ENCODE measurements around the gene ARMH2. TPM values are rescaled to one million over a fixed set of nuclear protein-coding genes. Genes with fewer than 3 reads are reported as not detected.

The ARMH2 gene
- under 1 TPM in 2 of 8 experiments, not detected in 6; 0.25 to 0.59 TPM for total RNA-seq

- ATAC-seq (replicated peaks in 6 of 8) = peak in 2 of 8 experiments; percentile 27 to 28
- WGBS, 10 experiments = 76 to 100% (median 92%) methylated on average over 2 to 13 of the region's 13 CpGs
- Histone ChIP-seq H3K4me1 (replicated peaks in 1 of 2) (peaks cover 0 to 3% of the 10 kb centered on the region in 2 donors), H3K27ac (no peak within 1 kb of the TSS), H3K4me3 (no peak within 1 kb of the TSS)
- in situ Hi-C loops (cut with MboI; ENCODE audit: low pct_unique_long_range_greater_than_20kb in 2 of 9, low sequenced_read_pairs in 9 of 9, unreplicated experiment in 9 of 9) = no loop called here
These were observed at the start of gene ARMH2 for GRCh38 chr6:24798740-24799540. Gene ARMH2 (minus strand): TSS chr6:24798917. CDS start chr6:24798857, 60 bp downstream.

- 32 to 93% (median 61%) methylated on average over 1 to 4 of the region's 4 CpGs; no CpG with 5 or more reads in 2 of the 10 experiments for WGBS, 10 experiments
- in situ Hi-C loops (cut with MboI; ENCODE audit: low pct_unique_long_range_greater_than_20kb in 2 of 9, low sequenced_read_pairs in 9 of 9, unreplicated experiment in 9 of 9) = no loop called here
- H3K4me1 ChIP-seq (replicated peaks in 1 of 2) = peaks cover 4 to 13% of the 10 kb centered on the region in 2 donors
- H3K4me3 ChIP-seq = no peak overlapping the region
- H3K27ac ChIP-seq = no peak overlapping the region
- ATAC-seq (replicated peaks in 6 of 8) = peak in 4 of 8 experiments; percentile 45 to 93 (median 66)
These were observed 49.7 kb upstream of the ARMH2 start for GRCh38 chr6:24848461-24848860.

- no peak overlapping the region for H3K27ac ChIP-seq
- WGBS, 10 experiments = 80 to 100% (median 100%) methylated on average over 1 to 7 of the region's 7 CpGs; no CpG with 5 or more reads in 3 of the 10 experiments
- H3K4me1 ChIP-seq (replicated peaks in 1 of 2) = peaks cover 4 to 13% of the 10 kb centered on the region in 2 donors
- no peak overlapping the region for H3K4me3 ChIP-seq
- in situ Hi-C loops (cut with MboI; ENCODE audit: low pct_unique_long_range_greater_than_20kb in 2 of 9, low sequenced_read_pairs in 9 of 9, unreplicated experiment in 9 of 9) = no loop called here
- ATAC-seq (replicated peaks in 6 of 8) = peak in 2 of 8 experiments; percentile 39 to 48
These were observed 48.7 kb upstream of the ARMH2 start for GRCh38 chr6:24847402-24847801.

GRCh38 chr6:24845578-24845977, 46.9 kb upstream of the ARMH2 start:
- no peak overlapping the region for H3K4me3 ChIP-seq
- no peak for ATAC-seq (replicated peaks in 6 of 8)
- no peak overlapping the region for H3K27ac ChIP-seq
- H3K4me1 ChIP-seq (replicated peaks in 1 of 2) = peaks cover 4 to 13% of the 10 kb centered on the region in 2 donors
- WGBS, 10 experiments = 92 to 100% (median 96%) methylated on average over 1 to 4 of the region's 4 CpGs; no CpG with 5 or more reads in 4 of the 10 experiments
- in situ Hi-C loops (cut with MboI; ENCODE audit: low pct_unique_long_range_greater_than_20kb in 2 of 9, low sequenced_read_pairs in 9 of 9, unreplicated experiment in 9 of 9) = no loop called here

GRCh38 chr6:24844903-24845302, 46.2 kb upstream of the ARMH2 start:
- in situ Hi-C loops (cut with MboI; ENCODE audit: low pct_unique_long_range_greater_than_20kb in 2 of 9, low sequenced_read_pairs in 9 of 9, unreplicated experiment in 9 of 9) = no loop called here
- 80 to 100% (median 98%) methylated on average over 1 to 5 of the region's 6 CpGs; no CpG with 5 or more reads in 3 of the 10 experiments for WGBS, 10 experiments
- no peak overlapping the region for H3K4me3 ChIP-seq
- no peak for ATAC-seq (replicated peaks in 6 of 8)
- H3K4me1 ChIP-seq (replicated peaks in 1 of 2) = peaks cover 4 to 13% of the 10 kb centered on the region in 2 donors
- no peak overlapping the region for H3K27ac ChIP-seq

GRCh38 chr6:24844061-24844460, 45.3 kb upstream of the ARMH2 start:
- ATAC-seq (replicated peaks in 6 of 8) = no peak
- 75 to 100% (median 88%) methylated on average over 1 of the region's 1 CpG; no CpG with 5 or more reads in 4 of the 10 experiments for WGBS, 10 experiments
- Histone ChIP-seq H3K27ac (no peak overlapping the region), H3K4me1 (replicated peaks in 1 of 2) (peaks cover 4 to 13% of the 10 kb centered on the region in 2 donors), H3K4me3 (no peak overlapping the region)
- in situ Hi-C loops (cut with MboI; ENCODE audit: low pct_unique_long_range_greater_than_20kb in 2 of 9, low sequenced_read_pairs in 9 of 9, unreplicated experiment in 9 of 9) = no loop called here

GRCh38 chr6:24840187-24840586, 41.5 kb upstream of the ARMH2 start:
- 17 to 100% (median 57%) methylated on average over 1 to 2 of the region's 2 CpGs; no CpG with 5 or more reads in 2 of the 10 experiments for WGBS, 10 experiments
- H3K4me3 ChIP-seq = no peak overlapping the region
- in situ Hi-C loops (cut with MboI; ENCODE audit: low pct_unique_long_range_greater_than_20kb in 2 of 9, low sequenced_read_pairs in 9 of 9, unreplicated experiment in 9 of 9) = no loop called here
- H3K4me1 ChIP-seq (replicated peaks in 1 of 2) = peaks cover 4% of the 10 kb centered on the region in 2 donors
- ATAC-seq (replicated peaks in 6 of 8) = no peak
- no peak overlapping the region for H3K27ac ChIP-seq

GRCh38 chr6:24838994-24839393, 40.3 kb upstream of the ARMH2 start:
- WGBS, 10 experiments = 54 to 100% (median 93%) methylated on average over 2 to 5 of the region's 5 CpGs
- Histone ChIP-seq H3K4me1 (replicated peaks in 1 of 2) (peaks cover 0 to 2% of the 10 kb centered on the region in 2 donors), H3K27ac (no peak overlapping the region), H3K4me3 (no peak overlapping the region)
- ATAC-seq (replicated peaks in 6 of 8) = no peak
- in situ Hi-C loops (cut with MboI; ENCODE audit: low pct_unique_long_range_greater_than_20kb in 2 of 9, low sequenced_read_pairs in 9 of 9, unreplicated experiment in 9 of 9) = no loop called here

- H3K4me3 ChIP-seq = no peak overlapping the region
- WGBS, 10 experiments = 44 to 100% (median 100%) methylated on average over 1 to 3 of the region's 3 CpGs; no CpG with 5 or more reads in 1 of the 10 experiments
- ATAC-seq (replicated peaks in 6 of 8) = no peak
- in situ Hi-C loops (cut with MboI; ENCODE audit: low pct_unique_long_range_greater_than_20kb in 2 of 9, low sequenced_read_pairs in 9 of 9, unreplicated experiment in 9 of 9) = no loop called here
- no peak overlapping the region for H3K27ac ChIP-seq
- H3K4me1 ChIP-seq (replicated peaks in 1 of 2) = no peaks in the 10 kb centered on the region
These were observed 39.4 kb upstream of the ARMH2 start for GRCh38 chr6:24838081-24838480.

- peaks cover 0 to 13% of the 10 kb centered on the region in 2 donors for H3K4me1 ChIP-seq (replicated peaks in 1 of 2)
- H3K27ac ChIP-seq = no peak overlapping the region
- peak in 4 of 8 experiments; percentile 35 to 52 (median 46) for ATAC-seq (replicated peaks in 6 of 8)
- in situ Hi-C loops (cut with MboI; ENCODE audit: low pct_unique_long_range_greater_than_20kb in 2 of 9, low sequenced_read_pairs in 9 of 9, unreplicated experiment in 9 of 9) = no loop called here
- H3K4me3 ChIP-seq = no peak overlapping the region
- WGBS, 10 experiments = 0 to 92% (median 60%) methylated on average over 1 to 2 of the region's 2 CpGs; no CpG with 5 or more reads in 1 of the 10 experiments
These were observed 37.4 kb upstream of the ARMH2 start for GRCh38 chr6:24836109-24836508.

- no peak for ATAC-seq (replicated peaks in 6 of 8)
- Histone ChIP-seq H3K27ac (no peak overlapping the region), H3K4me1 (replicated peaks in 1 of 2) (peaks cover 0 to 13% of the 10 kb centered on the region in 2 donors), H3K4me3 (no peak overlapping the region)
- WGBS, 10 experiments = 80 to 100% (median 96%) methylated on average over 1 to 4 of the region's 4 CpGs
- in situ Hi-C loops (cut with MboI; ENCODE audit: low pct_unique_long_range_greater_than_20kb in 2 of 9, low sequenced_read_pairs in 9 of 9, unreplicated experiment in 9 of 9) = no loop called here
These were observed 35.1 kb upstream of the ARMH2 start for GRCh38 chr6:24833711-24834386.

GRCh38 chr6:24832794-24833193, 34.1 kb upstream of the ARMH2 start:
- H3K4me1 ChIP-seq (replicated peaks in 1 of 2) = peaks cover 0 to 13% of the 10 kb centered on the region in 2 donors
- H3K27ac ChIP-seq = no peak overlapping the region
- ATAC-seq (replicated peaks in 6 of 8) = no peak
- WGBS, 10 experiments = 43 to 100% (median 100%) methylated on average over 1 of the region's 1 CpG; no CpG with 5 or more reads in 3 of the 10 experiments
- no peak overlapping the region for H3K4me3 ChIP-seq
- in situ Hi-C loops (cut with MboI; ENCODE audit: low pct_unique_long_range_greater_than_20kb in 2 of 9, low sequenced_read_pairs in 9 of 9, unreplicated experiment in 9 of 9) = no loop called here
